ENCODE data around the gene ADAT3.
"Not testable (repeated sequence)": the region's sequence is repeated elsewhere in the genome, so short reads cannot be mapped to it uniquely, and the experiment has no call there.

The ADAT3 gene

DNA sequence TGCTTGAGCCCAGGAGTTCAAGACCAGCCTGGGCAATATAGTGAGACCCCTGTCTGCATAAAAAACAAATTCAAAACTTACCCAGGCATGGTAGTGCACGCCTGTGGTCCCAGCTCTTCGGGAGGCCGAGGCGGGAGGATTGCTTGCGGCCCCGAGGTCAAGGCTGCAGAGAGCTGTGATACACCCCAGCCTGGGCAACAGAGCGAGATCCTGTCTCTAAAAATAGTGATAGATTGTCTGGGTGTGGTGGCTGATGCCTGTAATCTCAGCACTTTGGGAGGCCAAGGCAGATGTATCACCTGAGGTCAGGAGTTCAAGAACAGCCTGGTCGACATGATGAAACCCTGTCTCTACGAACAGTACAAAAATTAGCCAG is 37.9 kb upstream of the ADAT3 start:
- DNase-seq = no peak

DNA sequence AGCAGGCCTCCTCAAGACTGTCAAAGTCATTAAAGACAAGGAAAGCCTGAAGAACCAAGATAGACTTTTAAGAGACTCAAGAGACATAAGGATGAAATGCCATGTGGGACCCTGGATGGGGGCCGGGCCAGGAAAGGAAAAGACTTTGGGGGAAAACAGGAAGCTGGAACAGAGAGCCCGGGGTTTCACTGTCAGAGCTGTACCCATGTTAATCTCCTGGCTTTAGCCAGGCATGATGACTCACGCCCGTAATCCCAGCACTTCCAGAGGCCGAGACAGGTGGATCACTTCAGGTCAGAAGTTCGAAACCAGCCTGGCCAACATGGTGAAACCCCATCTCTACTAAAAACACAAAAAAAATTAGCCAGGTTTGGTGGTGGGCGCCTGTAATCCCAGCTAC is 36.2 kb upstream of the ADAT3 start:
- DNase-seq = no peak

DNA sequence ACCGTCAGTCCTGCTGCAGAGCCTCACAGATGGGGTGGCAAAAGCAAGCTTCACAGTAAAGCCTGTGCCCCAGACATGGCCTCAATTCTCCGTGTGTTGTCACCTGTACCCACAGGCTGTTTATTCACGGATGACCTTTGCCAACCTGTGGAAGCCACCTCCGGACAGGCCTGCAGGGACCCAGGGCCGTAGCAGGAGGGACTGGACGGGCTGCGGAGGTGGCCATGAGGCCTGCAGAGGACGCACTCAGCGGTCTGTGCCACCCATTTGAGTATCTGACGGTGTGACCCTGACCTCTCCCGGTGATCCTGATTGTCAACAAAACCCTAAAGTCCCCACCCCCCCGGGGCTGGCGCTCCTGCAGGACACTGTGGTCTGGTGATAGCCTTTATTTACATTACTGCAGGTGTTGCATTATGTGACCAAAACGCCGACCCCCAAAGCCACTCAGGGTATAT is 34.0 kb upstream of the ADAT3 start:
- DNase-seq = no peak

DNA sequence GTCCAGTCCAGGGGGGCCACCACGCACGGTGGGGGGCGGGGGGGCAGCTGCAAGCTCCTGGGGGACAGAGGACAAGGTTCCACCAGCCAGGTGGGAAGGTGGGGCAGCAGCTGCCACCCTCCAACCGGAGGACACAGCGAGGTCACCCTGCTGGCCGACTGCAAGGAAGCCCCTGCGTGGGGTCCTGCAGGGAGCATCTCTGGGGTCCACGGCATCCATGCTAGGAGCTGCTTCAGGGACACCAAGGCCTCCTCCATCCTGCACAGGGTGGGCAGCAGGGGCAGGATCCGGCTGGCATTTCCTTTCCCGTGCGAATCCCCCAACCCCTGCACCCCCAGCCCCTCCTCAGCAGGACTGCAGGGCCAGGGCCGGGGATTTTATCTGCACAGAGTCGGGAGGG is 33.6 kb upstream of the ADAT3 start:
- DNase-seq = no peak

DNA sequence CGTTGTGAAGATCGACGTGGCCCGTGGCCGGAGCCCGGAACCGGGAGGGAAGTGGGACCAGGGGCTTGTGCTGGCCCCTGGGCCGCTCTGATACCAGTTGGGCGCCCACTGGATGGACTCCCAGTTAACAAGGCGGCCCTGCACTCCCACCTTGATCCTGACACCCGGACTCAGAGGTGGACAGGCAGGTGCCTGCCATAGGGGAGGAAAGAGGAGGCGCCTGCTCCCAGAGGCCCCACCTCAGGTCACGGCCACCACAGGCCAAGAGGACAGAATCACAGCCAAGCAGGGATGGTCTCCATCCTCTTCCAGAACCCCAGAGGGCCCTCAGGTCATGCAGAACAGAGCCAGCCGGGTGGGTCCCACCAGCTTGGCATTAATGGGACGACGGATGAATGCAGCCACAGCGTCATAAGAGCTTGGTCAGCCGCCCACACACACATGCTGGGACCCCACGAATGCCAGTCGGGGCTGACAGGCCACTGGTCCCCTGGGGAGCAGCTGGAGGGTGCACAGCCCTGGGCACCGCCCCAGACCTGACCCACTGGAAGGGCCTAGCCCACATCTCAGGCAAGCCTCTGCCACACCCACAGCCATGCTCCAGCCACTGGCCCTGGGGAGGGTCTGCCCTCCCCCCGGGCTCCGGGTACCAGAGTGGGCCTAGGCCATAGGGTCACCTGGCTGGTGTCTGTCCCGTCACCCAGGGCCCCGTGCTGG is 32.2 kb upstream of the ADAT3 start:
- DNase-seq = no peak

DNA sequence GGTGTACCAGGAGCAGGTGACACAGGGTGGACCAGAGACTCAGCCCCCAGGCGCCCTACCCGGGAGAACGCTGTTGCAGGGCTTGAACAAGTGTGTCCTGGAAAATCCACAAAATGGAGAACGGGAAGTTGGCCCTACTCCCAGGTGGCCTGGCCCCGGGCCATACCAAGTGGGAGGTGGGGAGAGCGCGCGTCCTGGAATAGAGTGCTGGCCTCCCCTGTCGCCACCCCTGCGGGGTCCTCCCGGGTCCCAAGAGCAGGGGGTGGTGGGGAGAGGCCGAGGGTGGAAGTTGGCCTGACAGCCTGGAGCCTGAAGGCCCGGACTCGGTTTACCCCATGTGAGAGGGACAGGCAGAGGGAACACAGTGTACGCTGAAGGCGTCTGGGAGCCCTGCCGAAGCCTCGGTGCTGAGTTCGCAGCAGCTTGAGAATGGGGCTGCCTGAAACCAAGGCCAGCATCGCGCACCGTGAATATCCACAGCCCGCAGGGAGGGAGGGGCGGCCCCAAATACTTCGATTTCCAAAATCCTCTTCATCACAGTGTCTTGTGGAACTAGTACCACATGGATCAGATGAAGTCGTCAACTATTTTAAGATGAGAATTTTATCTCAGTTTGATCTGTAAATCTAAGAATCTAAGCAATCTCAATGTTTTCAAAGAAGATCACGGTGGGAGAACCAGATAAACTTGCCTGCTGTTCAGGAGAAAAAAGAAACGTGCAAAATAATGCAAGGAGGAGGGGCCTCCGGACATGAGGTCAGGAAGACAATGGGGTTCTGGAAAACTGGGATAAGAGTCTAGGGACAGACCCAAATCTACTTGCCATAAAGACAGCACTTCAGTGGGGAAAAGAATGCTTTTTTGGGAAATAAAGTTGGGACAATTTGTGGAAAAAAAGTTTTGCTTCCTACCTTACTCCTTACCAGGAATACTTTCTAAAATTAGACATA is 31.4 kb upstream of the ADAT3 start:
- peak; percentile 49 for DNase-seq

DNA sequence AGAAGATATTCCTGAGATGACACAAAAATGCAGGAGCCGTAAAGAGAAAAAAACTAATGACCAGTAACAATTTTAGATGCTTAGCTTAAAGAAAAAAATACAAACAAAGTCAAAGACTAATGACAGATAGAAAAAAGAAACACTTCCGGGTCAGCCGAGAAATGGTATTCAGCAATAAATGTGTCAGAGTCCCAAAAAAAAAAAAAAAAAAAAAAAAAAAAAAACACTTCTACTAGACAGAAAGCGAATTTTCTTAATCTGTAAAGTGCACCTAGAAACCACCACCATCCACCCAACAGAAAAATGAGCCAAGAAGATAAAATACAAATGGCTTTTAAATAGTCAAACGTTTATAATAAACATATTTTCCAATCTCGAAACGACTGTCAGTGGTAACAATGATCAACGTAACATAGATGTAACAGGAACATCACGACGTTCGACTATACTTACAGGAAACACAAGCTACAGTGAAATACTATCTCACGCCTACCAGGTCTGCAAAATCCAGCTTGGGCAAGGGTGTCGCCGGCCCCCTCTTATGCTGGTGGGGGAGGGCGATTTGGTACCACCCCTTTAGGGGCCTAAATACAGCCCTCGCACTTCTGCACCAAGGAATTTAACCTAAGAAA is 30.5 kb upstream of the ADAT3 start:
- no peak for DNase-seq

DNA sequence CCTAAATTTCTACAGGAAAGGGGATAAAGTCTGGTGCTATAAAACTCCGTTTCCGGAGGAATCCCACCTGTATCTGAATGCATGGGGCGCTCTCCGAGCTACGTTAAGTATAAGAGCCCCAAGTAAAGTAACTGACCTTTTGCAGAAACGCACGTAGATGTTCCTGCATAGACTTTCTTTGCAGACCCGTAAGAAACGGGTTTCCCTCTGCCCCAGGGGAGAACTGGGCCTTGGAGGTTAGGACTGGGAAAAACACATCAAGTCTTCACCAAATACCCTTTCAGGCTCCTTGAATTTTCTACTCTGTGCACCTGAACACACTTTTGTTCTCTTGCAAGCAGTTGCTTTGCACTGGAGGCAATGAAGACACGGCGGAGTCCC is 29.9 kb upstream of the ADAT3 start:
- DNase-seq = not testable (repeated sequence)

DNA sequence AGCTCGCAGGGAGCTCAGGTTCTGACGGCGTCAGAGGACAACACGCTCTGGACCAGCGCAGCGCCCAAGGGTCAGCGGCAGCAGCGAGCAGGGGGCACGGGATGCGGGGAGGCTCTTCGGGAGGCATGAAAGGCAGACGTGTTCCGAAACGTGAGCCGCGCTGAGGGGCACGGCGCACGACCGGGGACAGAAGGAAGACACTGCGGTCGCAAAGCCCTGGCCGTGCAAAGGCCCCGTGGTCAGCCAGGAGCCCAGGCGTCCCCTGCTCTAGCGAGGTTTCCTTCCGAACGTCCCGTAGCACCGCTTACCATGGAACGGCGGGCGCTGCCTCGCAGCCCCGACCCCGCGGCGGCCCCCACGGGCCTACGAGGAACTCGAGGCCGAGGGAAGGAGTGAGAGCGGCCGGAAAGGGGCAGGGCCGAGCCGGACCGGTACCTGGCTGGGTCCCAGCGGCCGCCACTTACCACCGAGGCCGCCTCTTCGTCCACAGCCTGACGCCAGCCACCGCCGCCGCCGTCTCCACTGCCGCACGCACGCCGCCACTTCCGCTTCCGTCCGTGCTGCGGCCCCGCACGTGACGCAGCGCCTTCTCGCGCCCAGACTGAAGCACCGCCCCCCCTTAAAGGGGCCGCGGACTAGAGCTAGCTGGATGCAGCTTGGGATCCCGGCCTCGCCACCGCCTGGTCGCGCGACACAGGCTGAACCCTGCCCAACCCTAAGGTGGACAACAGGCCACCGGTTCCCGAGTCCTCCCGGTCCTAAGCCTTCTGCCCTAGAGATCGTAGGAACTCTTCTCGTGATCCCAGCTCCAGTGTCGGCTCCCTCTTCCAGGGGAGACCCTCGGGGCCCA is 29.3 kb upstream of the ADAT3 start:
- peak; percentile 94 for DNase-seq

DNA sequence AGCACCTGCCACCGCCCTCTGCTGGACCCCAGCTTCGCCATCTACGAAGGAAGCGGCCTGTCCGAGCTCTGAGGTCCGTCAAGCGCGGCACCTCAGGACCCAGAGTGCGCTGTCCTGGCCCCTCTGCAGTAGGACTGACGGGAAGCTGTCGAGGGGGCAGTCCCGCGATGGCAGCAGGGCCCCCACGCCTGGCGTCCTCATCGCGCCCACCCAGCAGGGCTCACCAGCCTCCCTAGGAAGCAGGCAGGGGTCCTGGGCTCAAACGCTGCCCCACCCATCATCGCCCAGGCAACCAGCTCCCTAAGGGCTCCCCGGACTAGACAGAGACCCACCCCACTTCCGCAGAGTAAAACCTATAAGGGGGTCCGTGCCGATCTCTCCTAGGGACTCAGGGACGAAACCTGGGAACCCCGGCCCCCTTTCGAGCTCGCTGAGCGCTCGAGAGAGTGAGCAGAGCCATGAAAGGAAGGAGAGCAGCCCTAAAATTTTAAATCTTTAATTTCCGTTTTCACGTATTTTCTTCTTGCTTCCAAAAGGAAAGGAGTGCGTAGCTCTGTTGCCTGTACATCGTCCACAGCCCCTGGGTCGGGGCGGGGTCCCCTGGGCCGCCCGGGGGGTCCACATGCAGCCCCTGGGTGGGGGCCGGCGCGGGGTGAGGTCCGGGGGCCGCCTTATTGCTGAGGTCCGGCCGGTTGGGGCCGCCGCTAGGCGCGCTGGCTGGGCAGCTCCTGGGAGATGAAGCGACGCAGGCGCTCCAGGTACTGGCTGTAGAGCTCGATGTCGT is 28.5 kb upstream of the ADAT3 start:
- peak; percentile 36 for DNase-seq

DNA sequence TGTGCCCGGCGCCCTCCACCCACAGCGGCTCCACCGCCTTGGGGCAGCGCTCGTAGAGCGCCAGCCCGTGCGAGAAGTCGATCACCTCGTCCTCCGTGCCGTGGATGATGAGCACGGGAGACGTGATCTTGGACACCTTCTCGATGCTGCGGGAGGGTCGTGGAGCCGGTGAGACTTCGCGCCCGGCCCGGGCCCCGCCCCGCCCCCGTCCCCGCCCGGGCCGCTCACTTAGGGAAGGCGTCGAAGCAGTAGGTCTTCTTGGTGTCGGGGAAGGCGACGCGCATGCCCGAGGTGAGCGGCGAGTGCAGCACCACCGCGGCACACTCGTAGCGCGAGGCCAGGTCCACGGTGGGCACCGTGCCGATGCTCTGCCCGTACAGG is 27.9 kb upstream of the ADAT3 start:
- not testable (repeated sequence) for DNase-seq

DNA sequence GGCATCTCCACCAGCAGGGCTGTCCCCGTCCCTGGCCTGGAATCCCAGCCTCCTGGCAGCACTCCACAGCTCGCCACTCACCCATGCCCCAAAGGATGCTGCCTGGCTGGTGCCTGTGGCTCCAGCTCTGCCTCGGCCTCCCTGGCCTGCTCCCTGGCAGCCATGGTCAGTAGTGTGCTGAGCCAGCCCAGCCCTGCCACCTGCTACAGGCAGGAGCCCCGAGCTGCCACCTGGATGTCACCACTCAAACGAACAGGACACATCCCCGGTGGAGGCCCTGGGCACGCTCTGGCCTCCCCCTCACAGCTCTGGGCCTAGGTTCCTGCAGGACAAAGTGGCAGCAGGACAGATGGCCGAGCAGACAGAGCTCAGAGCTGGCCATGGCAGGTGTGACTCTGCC is 26.6 kb upstream of the ADAT3 start:
- not testable (repeated sequence) for DNase-seq

DNA sequence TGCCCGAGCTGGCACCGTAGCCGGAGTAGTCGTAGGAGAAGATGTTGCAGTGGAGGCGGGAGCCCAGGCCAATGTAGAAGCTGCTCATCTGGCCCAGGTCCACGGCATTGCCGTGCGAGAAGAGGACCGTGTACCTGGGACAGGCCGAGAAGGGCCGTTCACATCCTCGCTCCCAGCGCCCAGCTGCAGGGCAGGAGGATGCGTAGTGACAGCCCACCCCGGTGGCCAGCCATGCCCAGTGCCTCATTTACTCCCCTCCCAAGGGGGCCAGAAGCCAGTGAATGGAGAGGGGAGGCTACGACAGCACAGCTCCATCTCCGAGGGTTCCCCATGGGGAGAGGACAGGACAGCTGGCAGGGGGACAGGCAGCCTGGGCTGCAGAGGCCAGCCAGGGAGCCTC is 25.2 kb upstream of the ADAT3 start:
- not testable (repeated sequence) for DNase-seq

DNA sequence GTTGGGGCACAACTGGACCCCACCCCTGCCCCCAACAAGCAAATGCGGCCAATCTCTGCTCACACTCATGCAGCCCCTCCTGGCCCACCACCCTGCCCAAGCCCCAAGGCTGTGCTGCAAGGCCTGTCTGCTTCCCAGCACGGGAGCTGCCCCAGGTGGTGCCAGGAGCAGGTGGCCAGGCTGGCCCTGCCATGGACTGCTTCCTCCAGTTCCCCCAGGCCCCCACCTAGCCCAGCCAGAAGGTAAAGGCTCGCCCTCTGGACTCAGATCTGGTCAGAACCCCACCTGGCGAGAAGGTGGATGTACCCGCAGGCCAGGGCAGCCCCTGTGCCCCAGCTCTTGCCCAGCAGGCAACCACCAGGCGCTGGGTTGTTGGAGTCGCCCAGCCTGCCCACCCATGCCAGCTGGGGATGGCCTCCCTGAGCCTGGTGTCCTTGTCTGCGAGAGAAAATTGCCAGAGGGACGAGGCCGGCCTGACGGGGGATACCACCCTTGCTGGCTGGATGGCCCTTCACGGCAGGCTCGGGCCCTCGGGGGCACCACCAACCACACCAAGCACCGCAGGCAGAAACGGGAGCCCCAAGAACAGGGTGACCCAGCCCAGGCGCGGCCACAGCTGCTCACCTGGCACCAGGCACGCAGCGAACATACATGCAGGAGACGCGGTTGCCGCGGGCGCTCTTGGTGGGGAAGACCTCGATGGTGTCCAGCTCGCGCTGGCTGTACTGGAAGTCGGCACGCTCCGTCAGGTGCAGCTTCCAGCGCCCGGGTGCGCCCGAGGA is 24.4 kb upstream of the ADAT3 start:
- DNase-seq = no peak

DNA sequence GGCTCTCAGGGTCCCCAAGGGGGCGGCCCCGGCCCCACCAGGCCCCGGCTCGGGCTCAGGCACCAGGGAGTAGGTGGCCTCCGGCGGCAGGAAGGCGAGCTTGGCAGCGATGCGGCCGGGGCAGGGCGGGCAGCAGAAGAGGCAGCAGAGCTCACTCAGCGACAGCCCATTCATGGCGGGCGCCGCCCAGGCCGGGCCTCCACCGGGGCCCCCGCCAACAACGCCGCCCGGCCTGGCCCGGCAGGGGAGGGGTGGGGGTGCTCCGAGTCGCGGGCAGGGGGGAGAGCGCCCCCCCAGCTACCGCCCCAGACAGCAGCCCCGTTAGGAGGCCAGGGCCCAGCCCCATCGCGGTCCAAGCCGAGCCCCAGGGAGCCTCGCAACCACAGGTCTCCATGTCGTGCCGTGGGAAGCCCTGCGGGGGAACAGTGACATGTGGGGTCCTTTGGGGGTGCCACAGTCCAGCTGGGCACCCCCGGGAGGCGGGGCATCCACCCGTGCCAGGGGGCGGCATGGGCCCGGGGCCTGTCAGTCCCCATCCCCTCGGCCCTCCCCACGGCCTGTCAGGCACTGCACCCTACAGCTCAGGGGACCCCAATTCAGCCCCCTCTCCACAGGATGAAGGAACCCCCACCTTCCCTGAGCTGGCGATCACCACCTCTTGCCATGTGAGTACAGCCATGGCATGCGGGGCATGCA is 23.7 kb upstream of the ADAT3 start:
- DNase-seq = not testable (repeated sequence)

DNA sequence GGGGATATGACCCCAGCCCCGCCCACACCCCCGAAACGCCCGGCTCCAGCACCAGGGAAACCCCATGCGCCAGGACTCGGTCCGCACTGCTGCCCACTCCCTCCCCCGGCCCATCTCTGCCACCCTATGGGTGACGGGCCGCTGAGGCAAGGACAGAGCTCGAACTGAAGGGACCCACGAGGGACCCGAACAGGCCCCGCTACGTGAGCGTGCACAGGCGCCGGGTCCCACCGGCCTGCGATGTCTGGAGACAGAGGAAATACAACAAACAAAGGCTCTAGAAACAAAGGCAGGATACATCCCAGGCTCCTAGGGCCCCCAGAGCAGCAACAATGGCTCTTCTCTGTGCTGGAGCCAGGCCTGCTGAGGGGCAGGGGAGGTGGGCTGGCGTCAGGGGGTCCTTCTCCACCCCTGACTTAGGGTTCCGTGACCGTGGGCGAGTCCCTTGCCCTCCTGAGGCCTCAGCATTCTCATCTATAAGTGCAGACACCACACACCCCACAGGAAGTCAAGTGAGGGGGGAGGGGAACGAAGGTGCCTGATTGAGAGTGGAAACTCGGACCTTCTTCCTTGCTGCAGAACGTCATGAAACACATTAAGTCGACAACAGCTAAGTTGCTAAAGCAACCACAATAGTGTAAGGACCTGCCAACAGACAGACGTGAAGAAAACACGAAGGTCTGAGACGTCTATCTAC is 23.0 kb upstream of the ADAT3 start:
- DNase-seq = peak; percentile 37

DNA sequence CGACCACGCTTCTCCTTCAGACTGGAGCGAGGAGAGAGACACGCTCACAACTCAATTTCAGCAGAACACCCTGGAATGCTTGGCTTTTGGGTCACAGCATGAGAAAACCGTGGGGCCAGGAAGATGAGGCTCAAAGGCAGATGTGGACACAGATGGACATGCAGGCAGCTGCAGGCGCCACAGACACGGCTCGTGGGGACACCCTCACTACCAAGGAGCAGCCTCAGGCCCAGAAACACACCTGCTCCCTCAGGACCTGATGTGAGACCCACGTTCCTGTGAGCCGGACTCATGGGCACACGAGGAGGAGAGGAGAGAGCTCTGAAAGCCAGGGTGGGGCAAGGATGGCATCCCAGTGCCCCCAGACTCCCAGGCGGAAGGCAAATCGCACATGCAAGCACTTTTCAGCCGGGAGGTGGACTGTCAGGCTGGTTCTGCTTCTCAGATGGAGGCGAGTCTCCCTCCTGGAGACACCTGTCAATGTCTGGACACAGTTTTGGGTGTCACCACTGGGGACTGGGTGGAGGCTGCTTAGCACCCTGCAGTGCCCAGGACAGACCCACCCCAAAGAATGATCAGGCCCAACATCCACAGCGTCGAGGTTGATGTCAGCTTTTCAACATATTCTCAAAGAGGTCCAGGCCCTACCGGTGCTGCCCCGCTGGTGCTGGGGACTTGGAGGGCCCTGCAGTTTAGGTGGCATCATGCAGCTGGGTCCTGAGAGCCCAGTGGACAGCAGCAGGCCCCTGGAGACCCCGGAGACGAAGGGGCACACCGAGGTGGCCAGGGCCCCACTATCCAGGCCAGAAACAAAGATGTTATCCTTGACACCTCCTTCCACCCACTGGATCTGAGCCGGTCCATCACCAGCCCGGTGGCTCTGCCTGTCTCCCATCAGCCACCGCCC is 22.2 kb upstream of the ADAT3 start:
- DNase-seq = no peak

DNA sequence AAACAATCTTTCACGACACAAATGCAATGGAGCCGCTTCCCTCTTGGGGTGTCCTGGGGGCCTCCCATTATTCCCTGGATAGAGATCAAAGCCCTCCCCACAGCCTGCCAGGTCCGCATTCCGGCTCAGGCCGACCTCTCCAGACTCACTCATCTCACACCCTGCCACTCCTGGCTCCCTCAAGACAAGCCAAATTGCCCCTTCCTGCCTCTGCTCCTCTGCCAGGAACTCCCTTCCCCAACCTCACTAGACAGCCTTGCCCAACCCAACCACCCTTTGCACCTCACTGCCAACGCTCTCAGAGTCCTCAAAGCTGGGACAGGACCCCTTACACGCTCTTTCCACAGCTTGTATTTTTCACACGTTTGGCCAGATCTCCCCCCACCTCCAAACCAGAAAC is 21.4 kb upstream of the ADAT3 start:
- no peak for DNase-seq

DNA sequence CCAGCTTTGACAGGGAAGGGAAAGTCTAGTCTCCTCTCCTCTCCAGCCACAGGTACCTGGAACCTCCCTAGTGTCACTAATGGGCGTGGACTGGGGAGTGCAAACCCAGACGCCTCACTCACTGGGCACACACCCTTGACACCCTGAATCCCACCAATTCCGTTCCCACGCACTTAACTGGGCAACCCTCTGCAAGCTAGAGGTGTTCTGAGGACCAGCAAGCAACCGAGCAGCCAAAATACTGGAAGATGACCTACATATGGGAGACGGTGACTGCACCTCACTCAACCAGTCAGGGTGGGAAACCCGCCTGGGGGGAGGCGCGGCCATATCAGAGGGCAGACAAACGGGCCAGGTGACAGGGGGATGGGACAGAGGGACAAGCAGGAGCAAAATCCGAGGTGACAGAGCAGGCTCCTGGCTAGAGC is 20.9 kb upstream of the ADAT3 start:
- DNase-seq = no peak
